ENCODE data around the gene CAMK2D.

Gene CAMK2D

DNA sequence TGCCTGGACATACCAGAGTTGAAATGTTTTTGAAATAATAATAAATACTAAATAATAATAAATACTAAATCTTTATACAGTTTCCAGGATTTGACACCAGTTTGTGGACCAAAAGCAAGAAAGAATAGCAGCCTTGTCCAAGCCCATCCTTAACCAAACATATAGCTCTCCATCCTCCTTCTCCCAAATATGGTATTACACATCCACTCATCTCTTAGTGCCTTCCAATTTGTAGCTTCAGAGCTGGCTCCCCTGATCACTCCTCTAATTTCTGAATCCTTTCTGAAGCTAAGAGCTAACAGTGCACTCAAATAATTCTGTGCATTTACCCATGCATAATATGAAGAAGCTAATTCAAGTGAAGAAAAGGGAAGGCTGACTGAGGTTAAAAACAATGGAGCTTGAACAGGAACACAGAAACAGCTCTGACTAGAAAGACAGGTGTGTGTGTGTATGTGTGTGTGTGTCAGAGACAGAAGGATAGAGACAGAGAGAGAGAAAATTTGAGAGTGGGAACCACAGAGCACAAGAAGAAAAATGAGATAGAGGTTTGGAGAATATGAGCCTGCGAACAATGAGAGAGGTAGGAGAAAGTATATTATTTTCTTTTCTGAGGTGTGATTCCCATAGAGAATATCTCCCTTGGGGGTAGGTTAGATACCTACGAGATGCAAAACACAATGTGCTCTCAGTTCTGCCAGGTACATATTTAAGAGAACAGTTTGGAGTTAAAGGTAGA is 123.5 kb downstream of the CAMK2D start:
- no peak for DNase-seq (ENCODE audit: low read depth)

DNA sequence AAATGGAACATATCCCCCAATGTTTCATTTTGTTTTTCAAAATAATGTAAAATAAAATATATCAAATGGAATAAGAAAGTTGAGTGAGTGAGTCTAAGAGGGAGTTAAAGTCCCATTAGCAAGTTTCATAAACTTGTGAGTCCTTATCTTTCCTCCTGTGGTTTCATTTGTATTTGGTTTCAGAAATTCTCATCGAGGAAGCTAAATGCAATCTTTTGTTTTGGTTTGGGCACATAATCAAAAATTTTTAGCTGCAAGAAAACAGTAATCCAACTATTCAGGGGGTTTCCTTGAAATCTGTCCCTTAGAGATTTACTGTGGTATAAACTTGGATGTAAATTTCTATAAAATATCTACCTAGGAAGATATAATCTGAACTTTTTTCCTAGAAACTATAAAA is 124.2 kb downstream of the CAMK2D start:
- DNase-seq (ENCODE audit: low read depth): no peak

DNA sequence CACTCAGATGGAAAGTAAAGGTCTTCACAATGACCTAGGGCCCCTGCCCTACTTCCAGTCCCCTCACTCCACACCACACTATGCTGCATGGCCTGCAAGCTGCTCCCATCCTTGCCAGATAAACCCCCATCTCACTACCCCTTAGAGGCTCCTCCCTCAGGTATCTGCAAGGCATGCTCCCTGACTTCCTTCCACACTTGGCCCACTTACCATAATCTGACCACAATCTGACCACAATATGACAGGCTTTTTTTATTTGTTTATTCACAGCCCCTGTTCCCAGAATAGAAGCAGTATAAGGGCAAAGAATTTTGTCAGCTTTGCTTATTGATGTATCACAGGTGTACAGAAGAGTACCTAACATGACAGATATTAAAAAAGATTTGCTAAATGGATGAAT is 124.7 kb downstream of the CAMK2D start:
- DNase-seq (ENCODE audit: low read depth): no peak

DNA sequence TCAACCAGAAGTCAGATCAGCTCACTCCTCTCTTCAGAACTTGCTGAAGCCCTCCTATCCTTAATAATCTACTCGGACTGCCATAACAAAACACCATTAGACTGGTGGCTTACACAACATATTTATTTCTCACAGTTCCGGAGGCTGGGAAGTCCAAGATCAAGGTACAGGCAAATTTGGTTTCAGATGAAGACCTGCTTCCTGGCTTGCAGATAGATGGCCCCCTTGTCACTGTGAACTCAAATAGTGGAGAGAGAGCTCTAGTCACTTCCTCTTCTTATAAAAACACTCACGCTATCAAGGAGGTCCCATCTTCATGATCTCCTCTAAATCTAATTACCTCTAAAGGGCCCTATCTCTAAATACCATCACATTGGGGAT is 125.1 kb downstream of the CAMK2D start:
- DNase-seq (ENCODE audit: low read depth): no peak

DNA sequence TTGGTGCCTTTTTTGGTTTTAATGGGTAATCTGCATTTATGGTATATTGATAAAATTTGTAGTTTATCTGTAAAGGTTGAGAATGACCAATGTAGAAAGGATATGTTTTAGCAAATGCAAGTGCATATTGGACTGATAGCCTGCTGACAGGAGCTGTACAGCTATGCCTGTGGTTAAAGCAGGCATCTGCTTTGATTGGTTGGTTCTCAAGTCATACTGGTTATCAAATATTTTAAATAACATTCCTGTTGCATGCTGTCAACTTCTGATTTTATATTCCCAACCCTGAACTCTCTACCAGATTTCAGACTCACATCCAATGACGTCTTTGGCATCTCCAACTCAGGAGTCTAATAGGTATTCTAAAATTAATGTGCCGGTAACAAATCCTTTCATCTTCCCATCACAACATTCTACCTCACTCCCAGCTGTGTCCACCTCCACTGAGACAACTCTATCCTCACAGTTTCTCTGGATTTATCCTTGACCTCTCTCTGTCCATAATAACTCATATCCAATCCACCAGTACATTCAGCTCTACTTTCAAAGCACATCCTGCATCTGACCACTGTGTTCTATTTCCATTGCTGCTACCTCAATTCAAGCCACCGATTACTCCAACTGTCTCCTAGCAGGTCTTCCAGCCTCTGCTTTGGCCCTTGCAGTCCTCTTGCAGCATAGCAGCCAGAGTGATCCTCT is 125.7 kb downstream of the CAMK2D start:
- DNase-seq (ENCODE audit: low read depth): no peak

DNA sequence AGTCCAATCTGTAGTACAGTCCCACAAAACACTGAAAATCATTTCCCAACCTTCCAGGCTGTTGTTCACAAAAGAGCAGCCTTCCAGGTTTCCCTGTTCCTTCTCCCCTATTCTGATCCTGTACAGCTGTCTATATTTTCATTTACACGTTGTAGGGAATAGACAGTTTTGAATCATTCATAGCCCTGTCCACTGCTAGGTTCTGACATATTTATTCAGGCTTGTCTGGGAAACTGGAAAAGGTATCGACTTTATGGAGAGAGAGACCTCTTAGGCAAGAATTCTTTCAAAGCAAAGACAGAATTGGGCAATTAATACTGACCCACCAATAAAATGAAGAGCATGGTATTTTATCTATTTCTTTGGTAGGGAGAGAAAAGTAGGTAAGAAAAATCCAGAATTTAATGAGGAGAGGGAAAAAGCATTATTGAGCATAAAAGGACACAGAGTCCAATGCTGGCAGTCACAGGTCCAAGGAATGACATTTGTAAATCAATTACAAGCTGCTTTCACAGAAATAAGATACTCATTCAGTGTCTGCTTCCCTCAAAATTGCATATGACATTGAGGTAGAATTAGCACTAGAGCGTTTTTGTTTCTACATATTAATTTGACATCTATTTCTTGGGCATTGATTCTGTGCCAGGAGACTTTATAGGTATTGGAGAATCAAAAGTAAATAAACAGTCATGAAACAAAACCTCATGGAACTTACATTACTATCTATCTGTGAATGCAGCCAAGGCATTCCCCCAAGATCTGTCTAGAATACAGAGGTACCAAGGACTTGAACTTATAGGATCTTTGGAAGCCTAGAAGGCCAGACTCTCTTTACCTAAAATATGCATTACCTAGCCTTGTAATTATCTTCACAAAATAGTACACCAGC is 127.2 kb downstream of the CAMK2D start:
- DNase-seq (ENCODE audit: low read depth): no peak

DNA sequence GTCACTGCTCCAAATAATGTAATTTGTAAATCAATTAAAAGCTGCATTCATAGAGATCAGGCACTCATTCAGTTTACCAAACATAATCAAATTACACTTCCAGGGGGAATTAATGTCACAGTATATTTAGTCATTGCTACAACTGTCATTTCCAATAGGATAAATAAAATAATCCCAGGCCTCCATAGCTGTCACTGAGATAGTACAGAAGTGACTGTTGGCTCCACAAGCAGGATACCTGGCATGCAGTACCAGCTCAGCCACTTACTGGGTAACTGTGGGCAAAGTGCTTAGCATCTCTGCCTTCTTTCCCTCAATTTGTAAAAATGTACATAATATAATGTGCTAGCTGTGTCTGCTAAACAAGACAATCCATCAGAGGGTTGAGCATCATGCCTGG is 128.1 kb downstream of the CAMK2D start:
- no peak for DNase-seq (ENCODE audit: low read depth)

DNA sequence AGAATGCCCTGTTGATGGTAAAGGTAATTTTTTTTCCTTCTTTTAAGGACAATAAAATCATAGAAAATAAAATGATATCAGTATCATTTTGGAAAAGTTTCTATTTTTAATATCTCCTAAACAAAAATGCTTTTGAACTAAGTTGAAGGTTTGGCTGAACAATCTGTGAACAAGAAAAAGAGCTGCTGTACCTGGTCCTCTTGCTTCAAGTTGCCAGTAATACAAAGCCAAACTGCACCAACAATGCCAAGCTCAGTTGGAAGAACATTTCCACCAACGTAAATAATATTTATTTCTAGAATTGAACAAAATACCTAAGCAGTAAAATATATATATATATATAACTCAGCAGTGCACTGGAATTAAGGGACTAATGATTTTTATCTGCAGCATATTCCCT is 132.8 kb downstream of the CAMK2D start:
- no peak for DNase-seq (ENCODE audit: low read depth)

DNA sequence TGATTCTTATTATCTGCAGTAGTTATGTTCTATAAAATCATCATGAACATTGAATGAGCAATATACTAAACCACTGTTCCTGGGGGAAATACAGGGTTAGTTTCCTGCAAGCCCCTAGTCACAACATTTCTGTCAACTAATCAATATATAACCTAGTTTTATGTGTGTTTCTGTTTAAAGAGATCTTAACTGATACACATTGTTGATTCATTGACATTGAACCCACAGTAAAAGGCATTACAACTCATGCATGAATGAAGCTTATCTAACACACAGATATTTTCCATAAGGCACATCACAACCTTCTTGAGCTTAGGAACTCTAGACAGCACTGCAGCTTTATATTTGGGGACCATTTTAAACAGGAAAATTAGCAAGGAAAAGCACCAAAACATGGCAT is 134.2 kb downstream of the CAMK2D start:
- no peak for DNase-seq (ENCODE audit: low read depth)

DNA sequence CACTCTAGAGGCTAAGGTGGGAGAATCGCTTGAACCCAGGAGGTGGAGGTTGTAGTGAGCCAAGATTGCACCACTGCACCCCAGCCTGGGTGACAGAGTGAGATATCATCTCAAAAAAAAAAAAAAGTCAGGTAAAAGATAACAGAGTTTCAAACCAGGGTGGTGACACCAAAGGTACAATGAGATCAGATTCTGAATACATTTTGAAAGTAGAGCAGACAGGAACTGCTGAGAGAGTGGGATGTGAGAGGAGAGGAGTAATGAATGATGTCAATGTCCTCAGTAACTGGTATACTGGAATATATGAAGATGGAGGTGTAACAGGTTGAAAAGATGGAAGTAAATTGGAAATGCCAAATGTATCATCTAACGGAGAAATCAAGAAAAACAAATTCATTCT is 135.6 kb downstream of the CAMK2D start:
- DNase-seq (ENCODE audit: low read depth): no peak

DNA sequence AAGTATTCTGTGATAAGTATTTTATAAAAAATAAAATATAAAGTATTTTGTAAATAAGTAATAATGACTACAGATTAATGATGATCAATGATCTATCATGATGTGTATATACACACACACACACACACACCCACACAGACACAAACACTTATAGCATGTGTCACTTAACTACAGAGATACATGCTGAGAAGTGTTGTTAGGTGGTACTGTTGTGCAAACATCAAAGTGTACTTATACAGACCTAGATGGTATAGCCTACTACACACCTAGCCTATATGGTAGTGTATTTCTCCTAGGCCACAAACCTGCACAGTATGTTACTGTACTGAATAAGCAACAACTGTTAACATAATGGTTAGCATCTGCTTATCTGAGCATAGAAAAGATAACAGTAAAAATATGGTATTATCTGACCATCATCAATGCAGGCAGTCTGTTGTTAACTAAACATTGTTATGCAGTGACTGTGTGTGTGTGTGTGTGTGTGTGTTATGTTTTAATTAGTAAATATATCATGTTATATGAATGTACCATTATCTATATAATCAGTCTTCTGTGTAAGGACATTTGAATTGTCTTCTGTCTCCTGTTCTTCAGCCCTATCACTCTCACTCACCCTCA is 138.2 kb downstream of the CAMK2D start:
- DNase-seq (ENCODE audit: low read depth): no peak

DNA sequence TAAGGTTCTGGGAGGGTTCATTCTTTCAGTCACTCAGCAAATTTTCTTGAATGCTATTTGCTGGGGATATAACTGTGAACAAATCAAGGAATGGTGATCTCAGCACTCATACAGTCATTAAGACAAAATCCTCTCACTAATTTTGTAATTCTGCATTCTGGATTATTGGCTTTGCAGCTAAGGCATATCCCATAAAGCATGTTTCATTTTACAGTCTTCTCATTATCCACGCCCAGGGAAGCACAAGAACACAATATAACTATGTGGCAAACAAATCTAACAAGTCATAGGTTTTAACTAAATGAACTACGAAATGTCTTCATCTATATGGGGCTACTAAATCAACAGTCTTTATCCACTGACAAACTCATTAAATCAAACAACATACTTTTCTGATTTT is 139.9 kb downstream of the CAMK2D start:
- DNase-seq (ENCODE audit: low read depth): no peak

DNA sequence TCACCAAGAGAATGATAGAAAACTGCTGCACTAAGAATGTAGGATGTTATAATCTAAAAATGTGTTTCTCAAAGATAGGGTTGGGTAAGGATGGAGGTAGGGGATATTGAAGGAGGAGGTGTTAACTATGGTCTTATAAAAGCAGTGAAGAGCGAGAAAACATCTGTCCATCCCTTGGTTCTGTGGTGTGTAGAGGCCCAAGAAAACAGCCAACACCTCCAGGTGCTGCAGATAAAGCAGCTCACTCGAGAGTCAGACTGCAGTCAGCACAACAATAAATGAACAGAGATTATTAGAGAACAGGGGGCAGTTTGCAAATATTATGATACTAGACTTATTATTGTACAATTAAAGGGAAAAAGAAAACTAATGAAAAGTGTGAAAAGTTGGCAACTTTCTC is 141.5 kb downstream of the CAMK2D start:
- DNase-seq (ENCODE audit: low read depth): no peak

DNA sequence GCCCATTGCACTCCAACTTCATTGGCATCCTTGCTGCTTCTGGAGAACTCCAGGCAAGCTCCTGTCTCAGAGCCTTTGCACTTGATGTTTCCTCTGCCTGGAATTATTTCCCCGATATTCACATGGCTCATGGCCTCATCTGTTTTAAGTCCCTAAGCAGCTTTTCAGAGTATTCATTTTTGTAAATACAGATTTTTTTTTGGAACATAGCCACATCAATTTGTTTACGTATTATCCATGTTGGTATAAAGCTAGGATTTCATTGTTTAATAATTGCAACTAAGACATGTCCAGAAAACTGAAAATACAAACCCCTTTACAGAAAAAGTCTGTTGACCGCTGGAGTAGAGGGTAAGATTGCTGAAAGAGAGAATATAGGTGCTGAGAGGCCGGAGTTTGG is 142.0 kb downstream of the CAMK2D start:
- DNase-seq (ENCODE audit: low read depth): no peak

DNA sequence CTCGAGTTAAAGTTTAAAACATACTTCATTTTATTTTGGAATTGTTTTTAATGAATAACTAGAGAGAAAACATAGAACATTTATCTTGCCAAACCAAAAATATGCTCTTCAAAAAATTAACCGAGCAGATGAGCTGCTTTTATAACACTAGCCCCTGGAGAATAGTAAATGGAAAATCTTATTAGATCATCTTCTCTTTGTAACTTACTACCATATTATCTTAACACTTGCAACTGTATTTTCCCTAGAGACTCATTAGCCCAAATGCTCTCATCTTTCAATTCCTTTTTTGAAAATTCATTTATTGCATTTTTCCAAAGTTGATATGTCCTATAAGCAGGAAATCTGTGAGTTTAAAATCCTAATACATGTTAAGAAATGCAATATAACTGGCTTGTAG is 143.3 kb downstream of the CAMK2D start:
- DNase-seq (ENCODE audit: low read depth): no peak

DNA sequence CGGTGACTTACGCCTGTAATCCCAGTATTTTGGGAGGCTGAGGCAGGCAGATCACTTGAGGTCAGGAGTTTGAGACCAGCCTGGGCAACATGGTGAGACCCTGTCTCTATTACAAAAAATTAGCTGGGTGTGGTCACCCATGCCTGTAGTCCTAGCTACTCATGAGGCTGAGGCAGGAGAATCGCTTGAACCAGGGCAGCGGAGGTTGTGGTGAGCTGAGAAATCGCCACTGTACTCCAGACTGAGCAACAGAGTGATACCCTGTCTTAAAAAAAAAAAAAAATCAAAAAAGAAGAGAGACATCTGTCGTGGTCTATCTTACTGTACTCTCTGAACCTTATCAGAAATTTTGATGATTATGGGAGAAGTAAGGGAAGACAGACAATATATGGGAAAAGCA is 144.3 kb downstream of the CAMK2D start:
- DNase-seq (ENCODE audit: low read depth): no peak

DNA sequence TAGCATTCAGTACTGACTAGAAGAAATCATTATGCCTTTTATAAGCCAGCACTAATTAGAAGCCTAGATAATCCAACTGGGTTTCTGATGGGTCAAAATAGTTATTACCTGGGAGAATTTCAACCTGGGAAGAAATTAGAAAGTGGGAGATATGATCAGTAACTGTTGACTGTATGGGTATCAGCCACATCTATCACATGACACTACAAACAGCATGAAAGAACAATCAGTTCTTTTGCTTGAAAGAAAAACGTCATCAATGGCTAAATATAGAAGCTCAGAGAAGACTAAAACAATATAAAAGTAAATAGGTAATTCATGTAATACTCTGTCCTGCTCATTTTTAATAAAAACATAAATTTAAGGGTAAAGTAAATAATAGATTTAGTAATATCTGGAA is 145.1 kb downstream of the CAMK2D start:
- no peak for DNase-seq (ENCODE audit: low read depth)

DNA sequence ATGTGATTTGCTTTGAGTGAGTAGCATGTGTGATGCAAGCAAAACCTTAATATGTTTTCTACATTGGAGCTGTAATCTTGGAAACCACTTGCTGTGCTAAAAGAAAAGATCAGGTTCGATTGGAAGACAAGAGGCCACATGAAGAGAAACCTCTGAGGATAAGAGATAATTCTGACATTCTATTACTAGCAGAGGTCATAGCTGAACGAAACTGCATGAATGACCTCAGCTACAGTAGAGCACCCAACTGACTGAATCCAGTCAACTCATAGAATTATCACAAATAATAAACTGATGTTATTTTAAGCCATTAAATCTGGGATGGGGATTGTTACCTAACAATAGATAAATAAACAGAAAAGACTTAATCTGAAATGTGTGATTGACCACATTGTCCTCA is 147.1 kb downstream of the CAMK2D start:
- DNase-seq (ENCODE audit: low read depth): no peak

DNA sequence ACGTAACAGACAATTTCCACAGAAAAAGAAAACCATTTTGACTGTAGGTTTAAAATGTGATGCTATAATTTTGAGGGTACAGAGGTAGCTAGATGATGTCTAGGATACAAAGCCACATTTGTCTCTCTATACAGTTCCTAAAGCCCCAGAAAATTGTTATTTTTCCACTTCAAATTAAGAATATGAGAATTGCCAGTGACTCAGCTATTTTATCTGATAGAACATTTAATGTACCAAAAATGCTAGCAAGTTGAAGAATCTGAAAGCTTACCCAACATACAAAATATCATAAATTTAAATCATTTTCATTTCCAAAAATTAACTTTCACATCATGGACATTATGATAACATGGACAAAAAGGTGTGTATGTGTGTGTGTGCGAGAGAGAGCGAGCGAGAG is 148.0 kb downstream of the CAMK2D start:
- no peak for DNase-seq (ENCODE audit: low read depth)

DNA sequence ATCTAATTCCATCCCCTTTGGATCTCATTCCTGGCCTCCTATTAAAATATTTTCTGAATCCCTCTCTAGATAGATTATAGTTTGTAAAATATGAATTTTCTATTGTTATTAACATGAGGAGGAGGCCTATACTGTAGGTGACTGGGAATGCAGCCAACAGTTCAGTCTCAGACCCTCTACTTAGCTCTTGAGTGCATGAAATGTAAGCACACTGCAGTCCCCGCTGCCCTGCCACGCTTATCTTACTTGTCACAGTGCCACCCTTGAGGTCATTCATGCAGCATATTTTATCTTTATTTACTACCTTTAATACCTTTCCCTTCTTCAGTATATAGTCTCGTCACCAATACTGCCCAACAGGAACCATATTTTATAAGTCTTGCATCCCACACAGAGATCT is 151.0 kb downstream of the CAMK2D start:
- DNase-seq (ENCODE audit: low read depth): no peak

DNA sequence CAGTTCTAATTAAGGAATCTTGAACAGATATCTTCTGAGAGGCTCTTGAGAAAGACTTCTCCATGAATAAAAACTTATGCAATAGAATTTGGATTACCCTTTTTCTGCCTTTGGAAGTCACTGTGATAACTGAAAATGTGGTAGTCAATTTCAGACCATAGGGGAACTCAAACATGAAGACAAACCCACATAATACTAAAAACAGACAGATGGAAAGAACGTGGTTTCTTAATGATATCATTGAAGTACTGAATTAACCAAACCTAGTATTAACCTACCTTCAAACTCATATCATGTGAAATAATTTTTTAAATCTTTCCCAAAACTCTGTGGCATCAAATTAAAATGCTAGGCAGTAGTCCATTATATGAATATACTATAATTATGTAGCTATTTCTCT is 153.5 kb downstream of the CAMK2D start:
- no peak for DNase-seq (ENCODE audit: low read depth)

DNA sequence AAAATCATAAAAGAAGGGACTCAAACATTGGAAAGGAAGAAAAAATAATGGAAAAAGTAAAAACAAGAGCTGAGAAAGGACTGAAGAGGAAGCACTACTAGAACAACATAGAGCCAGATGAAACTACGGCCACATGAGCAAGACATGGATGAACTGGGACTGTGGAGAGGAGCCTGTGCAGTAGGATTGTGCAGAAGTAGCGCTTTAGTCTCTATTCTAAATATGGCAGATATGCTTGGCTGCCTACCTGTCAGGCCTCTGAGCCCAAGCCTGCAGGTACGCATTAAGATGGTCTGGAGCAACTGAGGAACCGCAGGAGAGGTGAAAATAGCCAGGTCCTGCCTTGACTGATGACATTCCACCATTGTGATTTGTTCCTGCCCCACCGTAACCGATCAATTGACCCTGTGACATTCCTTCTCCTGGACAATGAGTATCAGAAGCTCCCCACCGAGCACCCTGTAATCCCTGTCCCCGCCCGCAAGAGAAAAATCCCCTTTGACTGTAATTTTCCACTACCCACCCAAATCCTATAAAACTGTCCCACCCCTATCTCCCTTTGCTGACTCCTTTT is 154.3 kb downstream of the CAMK2D start:
- DNase-seq (ENCODE audit: low read depth): no peak
